WTC11 (cell line): ENCODE results near the gene KRTAP4-9. TPM values are rescaled to one million over a fixed set of nuclear protein-coding genes. Genes with fewer than 3 reads are reported as not detected.

Experiments
- ATAC-seq: fragments of 200-7000 bp; cut with Tn5 transposase; 2 replicates; pipeline ENCODE4 v1.10.0; 2021; ENCODE audit warnings: mild to moderate bottlenecking, moderate library complexity
- CTCF ChIA-PET: fragments of 300-600 bp; sonication (Branson Sonifier 250); formaldehyde crosslinking; loops from one replicate; lab custom pipeline; 2021; ENCODE audit warnings: antibody characterized with exemption; lab: Charles Lee
- POLR2A ChIA-PET: fragments of 350-600 bp; sonication (Branson Sonifier 250); formaldehyde crosslinking; loops from one replicate; lab custom pipeline; 2021; ENCODE audit warnings: antibody characterized with exemption; lab: Charles Lee
- DNase-seq: peaks from one replicate; pipeline ENCODE4 v3.0.0; 2021; ENCODE audit warnings: low spot score
- H3K27ac Mint-ChIP-seq: 2 replicates; pipeline ENCODE4 v1.8.0; 2021; ENCODE audit warnings: mixed read lengths
- H3K27me3 Mint-ChIP-seq: 2 replicates; pipeline ENCODE4 v1.8.0; 2021; ENCODE audit warnings: low read depth, mild to moderate bottlenecking, moderate library complexity, mixed read lengths
- H3K36me3 Mint-ChIP-seq: 2 replicates; pipeline ENCODE4 v1.8.0; 2021; ENCODE audit warnings: mixed read lengths
- H3K4me1 Mint-ChIP-seq: 2 replicates; pipeline ENCODE4 v1.8.0; 2022; ENCODE audit warnings: mixed read lengths
- H3K4me3 Mint-ChIP-seq: 2 replicates; pipeline ENCODE4 v1.8.0; 2021; ENCODE audit warnings: mild to moderate bottlenecking, moderate library complexity, mixed read lengths
- H3K9me3 Mint-ChIP-seq: 2 replicates; pipeline ENCODE4 v1.8.0; 2021; ENCODE audit warnings: mixed read lengths
- AFF4 ChIP-seq: sonication (generic); formaldehyde crosslinking; IDR thresholded peaks from 2 replicates; pipeline ENCODE4 v1.8.1; 2023; ENCODE audit warnings: mild to moderate bottlenecking, missing genetic modification reagents, borderline replicate concordance
- AR ChIP-seq: fragments of 250-450 bp; sonication (Bioruptor Pico); IDR thresholded peaks from 2 replicates; pipeline ENCODE4 v1.9.0; 2021; ENCODE audit warnings: mild to moderate bottlenecking
- ARID4B ChIP-seq: sonication (generic); formaldehyde crosslinking; IDR thresholded peaks from 2 replicates; pipeline ENCODE4 v1.8.0; 2023; ENCODE audit warnings: missing genetic modification reagents, mild to moderate bottlenecking, borderline replicate concordance
- ATF1 ChIP-seq: sonication (generic); formaldehyde crosslinking; IDR thresholded peaks from 2 replicates; pipeline ENCODE4 v1.8.1; 2023; ENCODE audit warnings: mild to moderate bottlenecking, moderate library complexity, missing genetic modification reagents
- ESRRA ChIP-seq: sonication (generic); formaldehyde crosslinking; IDR thresholded peaks from 2 replicates; pipeline ENCODE4 v1.8.1; 2022; ENCODE audit warnings: mild to moderate bottlenecking, missing genetic modification reagents, borderline replicate concordance
- NFE2L1 ChIP-seq: sonication (generic); formaldehyde crosslinking; IDR thresholded peaks from 2 replicates; pipeline ENCODE4 v1.8.1; 2023; ENCODE audit warnings: missing genetic modification reagents
- RELA ChIP-seq: sonication (generic); formaldehyde crosslinking; IDR thresholded peaks from 2 replicates; pipeline ENCODE4 v1.8.1; 2022; ENCODE audit warnings: missing genetic modification reagents, mild to moderate bottlenecking, borderline replicate concordance
- TCF7 ChIP-seq: sonication (generic); formaldehyde crosslinking; IDR thresholded peaks from 2 replicates; pipeline ENCODE4 v1.8.0; 2022; ENCODE audit warnings: mild to moderate bottlenecking, low read depth, missing genetic modification reagents, moderate library complexity
- ZBTB21 ChIP-seq: sonication (generic); formaldehyde crosslinking; IDR thresholded peaks from 2 replicates; pipeline ENCODE4 v1.8.1; 2023; ENCODE audit warnings: mild to moderate bottlenecking, missing genetic modification reagents, borderline replicate concordance
- ZNF263 ChIP-seq: sonication (generic); formaldehyde crosslinking; IDR thresholded peaks from 2 replicates; pipeline ENCODE4 v1.8.1; 2022; ENCODE audit warnings: low read depth, mild to moderate bottlenecking, moderate library complexity, missing genetic modification reagents
- ZNF416 ChIP-seq: fragments of 250-450 bp; sonication (Bioruptor Pico); IDR thresholded peaks from 2 replicates; pipeline ENCODE4 v1.9.0; 2021; ENCODE audit warnings: mild to moderate bottlenecking, inconsistent platforms
- ZNF512 ChIP-seq: sonication (generic); formaldehyde crosslinking; IDR thresholded peaks from 2 replicates; pipeline ENCODE4 v1.8.1; 2022; ENCODE audit warnings: missing genetic modification reagents, borderline replicate concordance
- total RNA-seq: library from RNA; stranded (reverse); gene quantifications from 3 replicates; pipeline ENCODE4 v1.2.3, GENCODE V29; 2021
- TF ChIP-seq, protein P1 (sequence below): sonication (generic); formaldehyde crosslinking; IDR thresholded peaks from 2 replicates; pipeline ENCODE4 v1.8.1; 2022; ENCODE audit warnings: low read depth, mild to moderate bottlenecking, moderate library complexity, missing genetic modification reagents, borderline replicate concordance
- TF ChIP-seq, protein P2 (sequence below): fragments of 250-450 bp; sonication (Bioruptor Pico); IDR thresholded peaks from 2 replicates; pipeline ENCODE4 v1.9.0; 2021; ENCODE audit warnings: mild to moderate bottlenecking
- TF ChIP-seq, protein P3 (sequence below): fragments of 250-450 bp; sonication (Bioruptor Pico); IDR thresholded peaks from 2 replicates; pipeline ENCODE4 v1.9.0; 2021; ENCODE audit warnings: mild to moderate bottlenecking, borderline replicate concordance

Gene KRTAP4-9
- total RNA-seq, 1 experiment from 2014 or later: not detected

DNA sequence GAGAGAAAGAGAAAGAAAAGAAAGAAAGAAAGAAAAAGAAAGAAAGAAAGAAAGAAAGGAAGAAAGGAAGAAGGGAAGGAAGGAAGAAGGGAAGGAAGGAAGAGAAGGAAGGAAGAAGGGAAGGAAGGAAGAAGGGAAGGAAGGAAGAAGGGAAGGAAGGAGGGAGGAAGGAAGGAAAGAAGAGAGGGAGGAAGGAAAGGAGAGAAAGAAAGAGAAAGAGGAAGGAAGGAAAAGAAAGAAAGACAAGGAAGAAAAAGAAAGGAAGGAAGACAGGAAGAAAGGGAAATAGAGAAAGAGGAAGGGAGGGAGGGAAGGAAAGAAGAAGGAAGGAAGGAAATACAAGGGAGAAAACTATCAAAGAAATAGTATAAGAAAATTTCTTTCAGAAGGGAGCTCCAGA is 28.4 kb upstream of the KRTAP4-9 start:
- Mint-ChIP-seq H3K27ac (no peak overlapping the region), H3K9me3 (peaks cover 22% of the 10 kb centered on the region), H3K36me3 (no peaks in the 10 kb centered on the region), H3K4me3 (no peak overlapping the region), H3K27me3 (no peaks in the 10 kb centered on the region; the same call in 1 of the 2 replicates), H3K4me1 (no peaks in the 10 kb centered on the region; the same call in 1 of the 2 replicates)
- POLR2A ChIA-PET: no interaction called here
- CTCF ChIA-PET: no interaction called here
- TF ChIP-seq NFE2L1 (CRISPR knock-in tag) (no peak), ZNF512 (no peak), TCF7 (CRISPR knock-in tag) (no peak), ZNF263 (no peak), RELA (CRISPR knock-in tag) (no peak), ZBTB21 (no peak), ATF1 (no peak), AFF4 (CRISPR knock-in tag) (no peak), ZNF416 (CRISPR knock-in tag) (no peak), ESRRA (CRISPR knock-in tag) (no peak), ARID4B (CRISPR knock-in tag) (no peak), AR (no peak)
- TF ChIP-seq, protein P1, sequence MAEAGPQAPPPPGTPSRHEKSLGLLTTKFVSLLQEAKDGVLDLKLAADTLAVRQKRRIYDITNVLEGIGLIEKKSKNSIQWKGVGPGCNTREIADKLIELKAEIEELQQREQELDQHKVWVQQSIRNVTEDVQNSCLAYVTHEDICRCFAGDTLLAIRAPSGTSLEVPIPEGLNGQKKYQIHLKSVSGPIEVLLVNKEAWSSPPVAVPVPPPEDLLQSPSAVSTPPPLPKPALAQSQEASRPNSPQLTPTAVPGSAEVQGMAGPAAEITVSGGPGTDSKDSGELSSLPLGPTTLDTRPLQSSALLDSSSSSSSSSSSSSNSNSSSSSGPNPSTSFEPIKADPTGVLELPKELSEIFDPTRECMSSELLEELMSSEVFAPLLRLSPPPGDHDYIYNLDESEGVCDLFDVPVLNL (CRISPR knock-in tag): no peak
- TF ChIP-seq, protein P2, sequence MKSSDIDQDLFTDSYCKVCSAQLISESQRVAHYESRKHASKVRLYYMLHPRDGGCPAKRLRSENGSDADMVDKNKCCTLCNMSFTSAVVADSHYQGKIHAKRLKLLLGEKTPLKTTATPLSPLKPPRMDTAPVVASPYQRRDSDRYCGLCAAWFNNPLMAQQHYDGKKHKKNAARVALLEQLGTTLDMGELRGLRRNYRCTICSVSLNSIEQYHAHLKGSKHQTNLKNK: no peak
- TF ChIP-seq, protein P3, sequence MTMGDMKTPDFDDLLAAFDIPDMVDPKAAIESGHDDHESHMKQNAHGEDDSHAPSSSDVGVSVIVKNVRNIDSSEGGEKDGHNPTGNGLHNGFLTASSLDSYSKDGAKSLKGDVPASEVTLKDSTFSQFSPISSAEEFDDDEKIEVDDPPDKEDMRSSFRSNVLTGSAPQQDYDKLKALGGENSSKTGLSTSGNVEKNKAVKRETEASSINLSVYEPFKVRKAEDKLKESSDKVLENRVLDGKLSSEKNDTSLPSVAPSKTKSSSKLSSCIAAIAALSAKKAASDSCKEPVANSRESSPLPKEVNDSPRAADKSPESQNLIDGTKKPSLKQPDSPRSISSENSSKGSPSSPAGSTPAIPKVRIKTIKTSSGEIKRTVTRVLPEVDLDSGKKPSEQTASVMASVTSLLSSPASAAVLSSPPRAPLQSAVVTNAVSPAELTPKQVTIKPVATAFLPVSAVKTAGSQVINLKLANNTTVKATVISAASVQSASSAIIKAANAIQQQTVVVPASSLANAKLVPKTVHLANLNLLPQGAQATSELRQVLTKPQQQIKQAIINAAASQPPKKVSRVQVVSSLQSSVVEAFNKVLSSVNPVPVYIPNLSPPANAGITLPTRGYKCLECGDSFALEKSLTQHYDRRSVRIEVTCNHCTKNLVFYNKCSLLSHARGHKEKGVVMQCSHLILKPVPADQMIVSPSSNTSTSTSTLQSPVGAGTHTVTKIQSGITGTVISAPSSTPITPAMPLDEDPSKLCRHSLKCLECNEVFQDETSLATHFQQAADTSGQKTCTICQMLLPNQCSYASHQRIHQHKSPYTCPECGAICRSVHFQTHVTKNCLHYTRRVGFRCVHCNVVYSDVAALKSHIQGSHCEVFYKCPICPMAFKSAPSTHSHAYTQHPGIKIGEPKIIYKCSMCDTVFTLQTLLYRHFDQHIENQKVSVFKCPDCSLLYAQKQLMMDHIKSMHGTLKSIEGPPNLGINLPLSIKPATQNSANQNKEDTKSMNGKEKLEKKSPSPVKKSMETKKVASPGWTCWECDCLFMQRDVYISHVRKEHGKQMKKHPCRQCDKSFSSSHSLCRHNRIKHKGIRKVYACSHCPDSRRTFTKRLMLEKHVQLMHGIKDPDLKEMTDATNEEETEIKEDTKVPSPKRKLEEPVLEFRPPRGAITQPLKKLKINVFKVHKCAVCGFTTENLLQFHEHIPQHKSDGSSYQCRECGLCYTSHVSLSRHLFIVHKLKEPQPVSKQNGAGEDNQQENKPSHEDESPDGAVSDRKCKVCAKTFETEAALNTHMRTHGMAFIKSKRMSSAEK (CRISPR knock-in tag): no peak
- DNase-seq (no peak), ATAC-seq (no peak)
